HUES64 (cell line): ENCODE measurements around the gene DNAJC2.

ENCODE experiments used
- H3K27ac ChIP-seq: 2 replicates; pipeline ENCODE4 v1.7.0; 2013; ENCODE audit warnings: low read depth, low read length, inconsistent platforms
- H3K27me3 ChIP-seq: 2 replicates; pipeline ENCODE4 v1.6.1; 2013; ENCODE audit warnings: mild to moderate bottlenecking, low read length; ENCODE audit not compliant: insufficient read depth
- H3K36me3 ChIP-seq: 2 replicates; pipeline ENCODE4 v1.6.1; 2013; ENCODE audit warnings: mild to moderate bottlenecking, low read length; ENCODE audit not compliant: insufficient read depth
- H3K4me1 ChIP-seq: 2 replicates; pipeline ENCODE4 v1.6.1; 2013; ENCODE audit warnings: mild to moderate bottlenecking, low read length, moderate library complexity; ENCODE audit not compliant: insufficient read depth
- H3K4me3 ChIP-seq: 2 replicates; pipeline ENCODE4 v1.5.1; 2013; ENCODE audit warnings: mild to moderate bottlenecking, low read length, moderate library complexity
- H3K9ac ChIP-seq: 2 replicates; pipeline ENCODE4 v1.6.1; 2013; ENCODE audit warnings: mild to moderate bottlenecking, low read depth, low read length
- H3K9me3 ChIP-seq: 2 replicates; pipeline ENCODE4 v1.6.1; 2013; ENCODE audit warnings: low read depth, low read length; ENCODE audit not compliant: insufficient read depth
- WGBS: fragments of 150-250, 120-280 bp; methylation state at CpG from one replicate; pipeline ENCODE4 v1.1.7; 2013; ENCODE audit warnings: missing lambda C conversion rate; 5-methylcytosine and 5-hydroxymethylcytosine counted together

Gene DNAJC2

DNA sequence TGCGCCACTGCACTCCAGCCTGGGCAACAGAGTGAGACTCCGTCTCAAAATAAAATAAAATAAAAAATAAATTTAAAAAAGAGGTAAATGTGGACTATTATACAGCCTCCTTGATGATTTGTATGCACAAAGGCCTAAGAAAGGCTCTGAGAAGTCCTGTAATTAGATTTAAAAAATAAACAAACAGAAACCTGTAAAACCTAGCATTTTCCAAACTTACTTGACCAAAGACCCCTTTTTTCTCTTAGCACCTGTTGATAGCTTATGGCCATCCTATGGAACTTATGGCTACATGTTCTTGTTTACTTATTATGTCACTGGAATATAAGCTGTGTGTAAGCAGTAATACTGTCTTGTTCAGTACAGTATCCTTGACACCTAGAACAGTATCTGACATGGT, 5.7 kb downstream of the DNAJC2 start:
- H3K27me3 ChIP-seq = no peaks in the 10 kb centered on the region
- H3K4me1 ChIP-seq = 0 out of 2 replicates have a peak, but pooled peaks cover 3% of the 10 kb centered on the region
- H3K27ac ChIP-seq = no peak overlapping the region
- no peak overlapping the region for H3K9ac ChIP-seq
- H3K9me3 ChIP-seq = no peaks in the 10 kb centered on the region
- no peak overlapping the region for H3K4me3 ChIP-seq
- H3K36me3 ChIP-seq = peaks cover 73% of the 10 kb centered on the region
- 83% methylated on average over 1 of the region's 2 CpGs for WGBS

DNA sequence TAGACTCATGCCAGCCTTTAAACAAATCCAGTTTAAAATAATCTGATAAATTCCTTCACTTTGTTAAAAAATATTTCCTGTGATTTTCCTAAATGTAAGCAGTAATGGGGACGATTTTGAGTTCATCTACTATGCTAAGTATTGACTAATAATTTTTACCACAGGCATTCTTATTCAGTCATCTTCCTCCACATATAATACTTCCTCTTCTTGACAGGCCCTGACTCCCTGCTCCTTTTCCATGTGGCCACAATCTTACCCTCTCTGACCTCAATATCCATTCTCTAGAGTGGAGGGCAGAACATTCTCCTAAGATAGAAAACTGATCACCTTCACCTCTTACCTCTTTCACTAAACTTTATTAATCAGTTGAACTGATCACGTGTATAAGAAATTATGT, 7.8 kb downstream of the DNAJC2 start:
- Histone ChIP-seq H3K4me3 (no peak overlapping the region), H3K9me3 (no peaks in the 10 kb centered on the region), H3K36me3 (peaks cover 79% of the 10 kb centered on the region), H3K9ac (no peak overlapping the region), H3K27me3 (no peaks in the 10 kb centered on the region), H3K4me1 (no peaks in the 10 kb centered on the region), H3K27ac (no peak overlapping the region)
- WGBS = 100% methylated on average over 2 of the region's 2 CpGs

DNA sequence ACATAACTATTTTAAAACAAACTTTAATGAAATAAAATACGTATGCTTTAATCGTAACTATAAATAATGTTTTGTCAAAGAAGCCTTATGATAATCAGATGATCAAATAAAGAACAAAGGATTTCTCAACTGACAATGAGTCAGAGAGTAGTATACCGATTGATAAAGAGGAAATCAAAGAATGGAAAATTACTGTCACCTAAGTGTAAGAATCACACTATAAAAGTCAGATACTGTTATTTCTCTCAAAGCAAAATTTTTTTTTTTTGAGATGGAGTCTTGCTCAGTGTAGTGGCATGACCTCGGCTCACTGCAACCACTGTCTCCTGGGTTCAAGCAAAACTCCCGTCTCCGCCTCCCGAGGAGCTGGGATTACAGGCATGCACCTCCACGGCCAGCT, 18.8 kb downstream of the DNAJC2 start:
- peaks cover 70% of the 10 kb centered on the region for H3K36me3 ChIP-seq
- no peak overlapping the region for H3K9ac ChIP-seq
- no peaks in the 10 kb centered on the region for H3K9me3 ChIP-seq
- no peak overlapping the region for H3K27ac ChIP-seq
- WGBS = 97% methylated on average over 6 of the region's 8 CpGs
- H3K27me3 ChIP-seq = no peaks in the 10 kb centered on the region
- H3K4me1 ChIP-seq = peaks cover 9% of the 10 kb centered on the region
- no peak overlapping the region for H3K4me3 ChIP-seq

DNA sequence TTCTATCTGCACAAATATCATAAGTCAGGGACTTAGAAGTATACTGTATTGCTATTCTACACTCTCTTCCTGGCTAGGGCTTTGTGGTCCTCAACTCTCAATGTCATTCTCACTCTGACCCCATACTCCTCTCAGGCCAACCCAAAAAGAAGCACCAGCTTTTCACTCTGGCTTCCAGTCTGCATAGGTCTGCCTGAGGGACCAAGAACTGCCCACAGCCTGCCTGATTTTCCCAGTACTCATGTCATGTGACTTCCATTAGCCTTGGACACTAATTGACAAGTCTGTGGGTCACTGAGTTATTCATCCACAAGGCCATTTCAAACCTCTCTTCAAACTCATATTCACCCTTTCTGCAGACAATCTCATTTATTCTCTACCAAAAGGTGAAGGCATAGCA, 27.6 kb downstream of the DNAJC2 start:
- H3K27ac ChIP-seq = no peak overlapping the region
- peaks cover 97% of the 10 kb centered on the region for H3K36me3 ChIP-seq
- H3K9me3 ChIP-seq = no peaks in the 10 kb centered on the region
- no peak overlapping the region for H3K4me3 ChIP-seq
- H3K9ac ChIP-seq = no peak overlapping the region
- H3K4me1 ChIP-seq = no peaks in the 10 kb centered on the region
- H3K27me3 ChIP-seq = no peaks in the 10 kb centered on the region

DNA sequence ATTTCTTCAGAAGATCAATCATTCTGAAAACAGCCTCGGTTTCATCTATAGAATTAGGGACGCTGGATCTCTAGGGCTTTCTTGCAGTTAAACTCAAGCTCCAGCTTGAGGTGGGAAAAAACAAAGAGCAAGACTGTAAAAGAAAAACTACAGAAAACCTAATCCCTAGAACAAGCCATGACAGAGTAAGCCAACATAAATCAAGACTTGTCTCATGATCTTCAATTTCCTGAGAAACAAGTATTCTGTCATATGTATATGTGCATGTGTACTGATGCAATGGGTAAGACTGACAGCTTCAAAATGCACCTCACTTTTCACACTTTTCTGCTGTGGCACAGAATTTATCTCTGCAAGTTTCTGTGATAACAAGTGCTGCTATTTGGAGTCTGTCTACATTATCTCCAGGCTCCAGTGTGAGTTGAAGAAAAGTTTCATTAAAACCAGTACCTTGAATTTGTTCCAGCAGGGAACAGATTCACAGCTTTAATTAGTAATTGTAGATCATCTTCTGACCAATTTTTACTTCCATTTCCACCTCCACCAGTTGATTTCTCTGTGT, 28.1 kb downstream of the DNAJC2 start:
- no peaks in the 10 kb centered on the region for H3K4me1 ChIP-seq
- no peaks in the 10 kb centered on the region for H3K27me3 ChIP-seq
- no peak overlapping the region for H3K9ac ChIP-seq
- H3K4me3 ChIP-seq = no peak overlapping the region
- no peaks in the 10 kb centered on the region for H3K9me3 ChIP-seq
- H3K27ac ChIP-seq = no peak overlapping the region
- WGBS = 98% methylated on average over 2 of the region's 2 CpGs
- peaks cover 97% of the 10 kb centered on the region for H3K36me3 ChIP-seq

DNA sequence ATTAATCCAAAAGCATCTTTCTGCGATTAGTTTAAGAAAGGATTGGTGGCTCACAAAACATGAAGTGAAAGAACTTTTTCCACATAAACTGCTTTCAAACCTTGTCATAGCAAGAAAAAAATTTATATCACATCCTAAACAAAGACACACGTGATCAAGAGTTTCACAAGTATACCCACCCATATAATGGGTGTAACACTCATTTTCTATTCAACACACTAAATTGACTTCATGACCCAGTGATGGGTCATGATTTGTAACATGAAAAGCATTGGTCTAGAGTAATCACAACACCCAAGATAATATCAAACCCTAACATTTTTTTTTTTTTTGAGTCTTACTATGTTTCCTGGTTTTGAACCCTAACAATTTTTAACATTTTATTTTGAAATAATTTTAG, 29.7 kb downstream of the DNAJC2 start:
- no peak overlapping the region for H3K27ac ChIP-seq
- H3K4me3 ChIP-seq = no peak overlapping the region
- H3K36me3 ChIP-seq = peaks cover 99% of the 10 kb centered on the region
- no peak overlapping the region for H3K9ac ChIP-seq
- no peaks in the 10 kb centered on the region for H3K9me3 ChIP-seq
- H3K4me1 ChIP-seq = no peaks in the 10 kb centered on the region
- H3K27me3 ChIP-seq = no peaks in the 10 kb centered on the region
- 92% methylated on average over 2 of the region's 2 CpGs for WGBS

DNA sequence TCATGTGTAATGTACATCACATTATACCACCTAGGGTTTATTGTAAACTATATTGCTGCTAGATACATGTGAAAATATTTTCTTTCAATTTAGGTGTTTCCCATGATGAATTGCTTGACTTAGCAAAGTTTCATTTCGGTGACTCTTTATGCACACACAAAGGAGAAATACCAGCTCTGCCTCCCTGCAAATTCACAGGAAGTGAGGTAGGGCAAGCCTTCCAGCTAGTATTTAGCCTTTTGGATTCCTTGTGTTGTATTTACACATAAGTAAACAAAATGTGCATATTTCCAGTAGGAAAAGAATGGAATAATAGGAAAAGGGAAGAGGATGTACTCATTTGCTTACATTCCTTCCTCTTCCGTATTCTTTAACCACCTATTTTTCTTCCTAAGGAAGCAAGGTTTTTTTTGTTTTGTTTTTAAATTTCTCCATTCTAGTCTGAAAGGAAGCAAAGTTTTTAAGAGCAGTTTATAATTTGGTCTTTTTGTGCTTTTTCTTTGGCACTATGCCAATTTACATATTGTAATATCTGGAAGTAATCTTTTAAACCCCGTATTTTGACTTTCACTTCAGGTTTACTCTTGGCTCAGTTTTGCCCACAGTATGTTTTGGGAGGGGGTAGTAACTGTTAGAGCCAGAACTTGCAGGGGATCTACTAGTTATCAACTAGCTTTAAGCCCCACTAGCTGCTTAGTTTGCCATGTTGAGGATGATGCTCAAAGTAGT, 36.9 kb downstream of the DNAJC2 start:
- H3K9ac ChIP-seq = no peak overlapping the region
- H3K4me1 ChIP-seq = no peaks in the 10 kb centered on the region
- H3K27ac ChIP-seq = no peak overlapping the region
- 94% methylated on average over 2 of the region's 3 CpGs for WGBS
- H3K27me3 ChIP-seq = no peaks in the 10 kb centered on the region
- H3K9me3 ChIP-seq = no peaks in the 10 kb centered on the region
- no peak overlapping the region for H3K4me3 ChIP-seq
- peaks cover 100% of the 10 kb centered on the region for H3K36me3 ChIP-seq

DNA sequence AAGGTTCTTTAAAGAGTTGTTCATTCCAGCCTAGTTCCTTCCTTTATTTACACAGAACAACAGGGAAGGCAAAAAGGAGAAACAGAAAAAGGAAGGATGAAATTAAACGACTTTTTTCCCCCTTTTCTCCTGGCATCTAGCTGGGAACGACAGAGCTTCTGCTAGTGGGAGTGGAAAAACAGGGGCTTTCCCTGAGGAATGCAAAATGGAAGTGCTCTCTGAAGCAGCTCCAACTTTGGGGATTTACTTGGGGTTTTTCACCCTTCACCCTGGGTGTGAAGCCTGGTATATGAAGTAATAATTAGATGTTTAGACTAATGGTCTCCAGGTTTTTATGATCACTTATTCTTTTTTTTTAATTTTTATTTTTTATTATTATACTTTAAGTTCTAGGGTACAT, 43.1 kb downstream of the DNAJC2 start:
- Histone ChIP-seq H3K27ac (no peak overlapping the region), H3K9ac (no peak overlapping the region), H3K4me1 (peaks cover 14% of the 10 kb centered on the region; the same call in 1 of the 2 replicates), H3K9me3 (no peaks in the 10 kb centered on the region), H3K4me3 (no peak overlapping the region), H3K36me3 (peaks cover 81% of the 10 kb centered on the region), H3K27me3 (no peaks in the 10 kb centered on the region)
- WGBS = 93% methylated on average over 2 of the region's 2 CpGs

DNA sequence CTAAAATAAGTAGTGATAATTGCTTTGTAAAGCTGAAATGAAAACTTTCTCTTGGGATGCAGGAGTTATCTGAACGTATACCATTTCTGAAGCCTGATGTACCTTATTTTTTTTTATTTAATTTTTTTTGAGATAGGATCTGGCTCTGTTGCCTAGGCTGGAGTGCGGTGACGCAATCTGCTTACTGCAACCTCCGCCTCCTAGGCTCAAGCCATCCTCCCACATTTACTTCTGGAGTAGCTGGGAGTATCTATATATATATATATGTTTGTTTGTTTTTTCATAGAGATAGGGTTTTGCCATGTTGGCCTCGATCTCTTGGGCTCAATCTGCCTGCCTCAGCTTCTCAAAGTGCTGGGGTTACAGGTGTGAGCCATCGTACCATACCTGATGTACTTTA, 44.9 kb downstream of the DNAJC2 start:
- WGBS = 96% methylated on average over 2 of the region's 6 CpGs
- Histone ChIP-seq H3K9ac (no peak overlapping the region), H3K36me3 (peaks cover 63% of the 10 kb centered on the region), H3K9me3 (no peaks in the 10 kb centered on the region), H3K27ac (no peak overlapping the region), H3K4me3 (no peak overlapping the region), H3K27me3 (no peaks in the 10 kb centered on the region), H3K4me1 (peaks cover 14% of the 10 kb centered on the region; the same call in 1 of the 2 replicates)

DNA sequence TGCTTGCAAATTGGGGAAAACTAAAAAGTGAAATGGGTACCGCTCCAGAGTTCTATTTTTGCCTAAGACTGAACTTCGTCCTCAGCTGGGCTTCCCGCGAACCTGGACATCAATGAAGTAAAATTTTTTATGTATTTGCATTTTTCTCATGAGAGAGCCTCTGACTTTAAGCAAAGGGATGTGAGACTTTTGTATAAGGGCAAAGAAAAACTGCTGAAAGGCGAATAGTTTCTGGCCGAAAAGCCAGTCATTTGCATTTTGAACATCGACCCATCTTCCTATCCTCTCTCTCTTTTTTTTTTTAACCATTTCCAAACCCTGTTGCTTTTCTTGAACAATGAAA, 46.8 kb downstream of the DNAJC2 start:
- peak overlapping the region; percentile 90 for H3K27ac ChIP-seq
- no peaks in the 10 kb centered on the region for H3K9me3 ChIP-seq
- H3K27me3 ChIP-seq = no peaks in the 10 kb centered on the region
- peaks cover 44% of the 10 kb centered on the region for H3K36me3 ChIP-seq
- H3K4me1 ChIP-seq = peaks cover 14% of the 10 kb centered on the region; the same call in 1 of the 2 replicates
- H3K4me3 ChIP-seq = peak overlapping the region; percentile 92
- peak overlapping the region; percentile 86 for H3K9ac ChIP-seq
- 2% methylated on average over 7 of the region's 7 CpGs for WGBS

DNA sequence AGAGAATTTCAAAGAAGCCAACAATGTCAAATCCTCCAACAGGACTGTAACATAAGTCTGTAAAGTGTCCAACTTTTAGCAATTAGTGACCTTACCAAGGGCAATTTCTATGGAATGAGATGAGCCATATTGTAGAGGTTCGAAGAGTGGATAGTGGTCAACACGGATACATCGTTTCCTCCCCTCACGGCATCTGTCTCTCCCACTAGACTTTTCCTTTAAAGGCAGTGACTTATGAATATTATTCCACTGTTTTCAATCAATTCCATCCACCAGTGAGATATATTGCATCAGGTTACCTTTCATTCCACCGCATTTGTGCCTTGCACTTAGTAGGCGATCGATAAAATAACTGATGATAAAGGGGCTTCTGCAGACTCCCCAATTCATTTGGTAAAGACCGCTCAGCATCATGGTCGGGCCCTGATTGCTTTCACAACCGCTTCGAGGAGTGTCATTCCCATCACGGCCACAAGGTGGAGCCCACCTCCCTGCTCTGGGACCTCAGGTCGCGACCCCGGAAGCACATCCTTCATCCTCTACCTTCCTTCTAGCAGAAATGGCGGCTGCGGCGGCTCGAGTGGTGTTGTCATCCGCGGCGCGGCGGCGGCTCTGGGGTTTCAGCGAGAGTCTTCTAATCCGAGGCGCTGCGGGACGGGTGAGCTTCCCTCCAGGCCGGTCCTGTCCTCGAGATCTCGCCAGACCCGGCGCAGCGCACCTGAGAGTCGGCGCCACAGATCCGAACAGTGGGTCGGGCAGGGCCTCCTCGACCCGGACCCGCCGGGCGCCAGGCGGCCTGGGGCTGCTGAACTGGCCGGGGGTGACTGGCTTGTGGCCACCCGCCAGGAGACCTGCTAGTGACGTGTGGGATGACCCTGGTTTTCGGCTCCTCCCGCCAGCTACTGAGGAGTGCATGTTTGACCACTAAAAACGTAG, 47.4 kb downstream of the DNAJC2 start, which contains the start of gene PMPCB:
Gene PMPCB (plus strand): TSS at position 535 of the 936 bp plus-strand sequence. CDS start 25 bp downstream, at position 560.
- Histone ChIP-seq H3K9me3 (no peaks in the 10 kb centered on the region), H3K4me1 (peaks cover 14% of the 10 kb centered on the region; the same call in 1 of the 2 replicates), H3K27me3 (no peaks in the 10 kb centered on the region), H3K9ac (peak within 1 kb of the TSS; percentile 86), H3K27ac (peak within 1 kb of the TSS; percentile 90), H3K4me3 (peak within 1 kb of the TSS; percentile 92), H3K36me3 (peaks cover 38% of the 10 kb centered on the region)
- WGBS = 6% methylated on average over 52 of the region's 52 CpGs
